Suprapubic skin (tissue), 4 donors: ENCODE measurements around the gene KRT33B. TPM values are rescaled to one million over a fixed set of nuclear protein-coding genes. Genes with fewer than 3 reads are reported as not detected.

ENCODE experiments used
- DNase-seq, 2 donors: peaks; one replicate each; pipeline ENCODE4 v3.0.0-alpha.2; 2019; ENCODE audit warnings: low spot score in 2 of 2
- H3K27ac ChIP-seq: fragments of 200-600 bp; sonication (generic); one replicate; pipeline ENCODE4 v1.5.1; 2019
- H3K27me3 ChIP-seq: fragments of 200-600 bp; sonication (generic); one replicate; pipeline ENCODE4 v1.5.1; 2019
- H3K36me3 ChIP-seq: fragments of 200-600 bp; sonication (generic); one replicate; pipeline ENCODE4 v1.5.1; 2019
- H3K4me1 ChIP-seq: fragments of 200-600 bp; sonication (generic); one replicate; pipeline ENCODE4 v1.5.1; 2019
- H3K4me3 ChIP-seq: fragments of 200-600 bp; sonication (generic); one replicate; pipeline ENCODE4 v1.5.1; 2019; ENCODE audit warnings: mild to moderate bottlenecking
- H3K9me3 ChIP-seq: fragments of 200-600 bp; sonication (generic); one replicate; pipeline ENCODE4 v1.5.1; 2019
- CTCF ChIP-seq, 2 donors: fragments of 200-600 bp in 1 of 2; fragments of 450-650 bp in 1 of 2; sonication (generic) in 1 of 2; IDR thresholded peaks; one replicate each; pipeline ENCODE4 v1.5.1; 2016 to 2019; ENCODE audit warnings: antibody characterized with exemption in 2 of 2, mild to moderate bottlenecking in 1 of 2, moderate library complexity in 1 of 2
- EP300 ChIP-seq: sonication (generic); formaldehyde crosslinking; IDR thresholded peaks from one replicate; pipeline ENCODE4 v1.6.1; 2017; ENCODE audit warnings: antibody characterized with exemption
- POLR2A ChIP-seq, 2 donors: fragments of 450-650 bp; IDR thresholded peaks; one replicate each; pipeline ENCODE4 v1.6.1; 2017; ENCODE audit warnings: antibody characterized with exemption in 2 of 2, mild to moderate bottlenecking in 2 of 2, moderate library complexity in 2 of 2
- POLR2AphosphoS5 ChIP-seq, 3 donors: sonication (generic); formaldehyde crosslinking; IDR thresholded peaks; one replicate each; pipeline ENCODE4 v1.6.1; 2017; ENCODE audit warnings: antibody characterized with exemption in 3 of 3
- WGBS: methylation state at CpG from one replicate; pipeline ENCODE4 v1.1.5; 2018; 5-methylcytosine and 5-hydroxymethylcytosine counted together
- total RNA-seq, 4 donors: library from RNA; depleted of rRNA; stranded (reverse); fragments of >200 nt; gene quantifications; one replicate each; pipeline ENCODE4 v1.1.0, GENCODE V29; 2016

KRT33B gene
- total RNA-seq, 4 donors from 2014 or later: 10.7 to 194 (median 27.9) TPM; not detected in 1

GRCh38 chr17:41326173-41327145 lies 43.2 kb downstream of the KRT33B start:
- H3K4me1 ChIP-seq: peaks cover 4% of the 10 kb centered on the region
- H3K4me3 ChIP-seq: no peak overlapping the region
- 83% methylated on average over 6 of the region's 18 CpGs for WGBS
- H3K9me3 ChIP-seq: no peaks in the 10 kb centered on the region
- TF ChIP-seq POLR2A (IDR thresholded peaks at IDR 0.05): no peak
- no peak for TF ChIP-seq EP300
- TF ChIP-seq POLR2AphosphoS5 (IDR thresholded peaks at IDR 0.05): no peak
- TF ChIP-seq CTCF (IDR thresholded peaks at IDR 0.05): no peak
- no peaks in the 10 kb centered on the region for H3K36me3 ChIP-seq
- H3K27me3 ChIP-seq: no peaks in the 10 kb centered on the region
- no peak for DNase-seq
- no peak overlapping the region for H3K27ac ChIP-seq

DNA sequence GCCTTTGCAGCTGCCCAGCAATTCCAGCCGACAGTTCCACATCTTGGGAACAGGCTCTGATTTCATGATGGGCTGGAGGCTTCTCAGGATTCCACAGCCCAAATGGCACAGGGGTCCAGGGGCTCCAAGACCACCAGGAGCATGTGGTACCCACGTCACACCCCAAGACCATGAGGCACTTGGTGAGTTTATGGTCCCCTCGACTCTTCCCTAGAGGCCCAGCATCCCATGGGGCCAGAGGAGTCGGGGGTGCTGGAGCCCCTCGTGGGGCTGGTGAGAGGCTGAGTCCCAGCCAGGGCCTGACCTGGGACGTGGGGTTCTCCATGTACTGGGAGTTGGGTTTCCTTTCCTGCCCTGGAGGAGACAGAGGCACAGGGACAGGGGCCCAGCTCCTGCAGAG lies 44.0 kb downstream of the KRT33B start:
- Histone ChIP-seq H3K4me3 (no peak overlapping the region), H3K27ac (no peak overlapping the region), H3K27me3 (no peaks in the 10 kb centered on the region), H3K36me3 (no peaks in the 10 kb centered on the region), H3K9me3 (no peaks in the 10 kb centered on the region), H3K4me1 (peaks cover 4% of the 10 kb centered on the region)
- no peak for DNase-seq
- WGBS: 94% methylated on average over 3 of the region's 6 CpGs
- no peak for TF ChIP-seq POLR2AphosphoS5 (IDR thresholded peaks at IDR 0.05)
- TF ChIP-seq CTCF (IDR thresholded peaks at IDR 0.05): no peak
- TF ChIP-seq POLR2A (IDR thresholded peaks at IDR 0.05): no peak
- no peak for TF ChIP-seq EP300

DNA sequence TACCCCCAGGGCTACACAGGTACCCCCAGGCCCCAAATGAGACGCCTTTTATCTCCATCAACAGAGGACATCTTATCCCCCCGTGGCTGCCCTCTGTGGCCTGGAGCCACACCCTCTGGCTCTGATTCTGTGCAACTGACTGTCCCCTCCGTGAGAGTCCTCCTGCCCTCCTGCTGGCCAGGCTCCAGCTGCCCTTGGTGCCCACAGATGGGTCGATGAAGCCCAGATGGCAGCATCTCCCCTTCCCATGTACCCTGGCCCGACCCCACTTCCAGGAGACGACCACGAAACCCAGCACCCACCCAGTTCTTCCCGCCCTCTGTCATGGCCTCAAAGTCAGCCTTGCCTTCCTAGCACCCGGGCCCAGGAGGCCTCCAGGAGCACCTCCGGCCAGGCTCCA lies 44.5 kb downstream of the KRT33B start:
- H3K36me3 ChIP-seq: no peaks in the 10 kb centered on the region
- H3K4me3 ChIP-seq: no peak overlapping the region
- peaks cover 4% of the 10 kb centered on the region for H3K4me1 ChIP-seq
- WGBS: 88% methylated on average over 6 of the region's 10 CpGs
- TF ChIP-seq POLR2A (IDR thresholded peaks at IDR 0.05) (no peak), EP300 (no peak), POLR2AphosphoS5 (IDR thresholded peaks at IDR 0.05) (no peak), CTCF (IDR thresholded peaks at IDR 0.05) (no peak)
- H3K27ac ChIP-seq: no peak overlapping the region
- no peaks in the 10 kb centered on the region for H3K27me3 ChIP-seq
- no peak for DNase-seq
- no peaks in the 10 kb centered on the region for H3K9me3 ChIP-seq

GRCh38 chr17:41324180-41325075 lies 45.2 kb downstream of the KRT33B start:
- peaks cover 4% of the 10 kb centered on the region for H3K4me1 ChIP-seq
- 71% methylated on average over 15 of the region's 16 CpGs for WGBS
- no peak overlapping the region for H3K27ac ChIP-seq
- peak in 1 of 2 donors; percentile 21 for TF ChIP-seq CTCF (IDR thresholded peaks at IDR 0.05)
- no peak for TF ChIP-seq POLR2AphosphoS5 (IDR thresholded peaks at IDR 0.05)
- H3K36me3 ChIP-seq: no peaks in the 10 kb centered on the region
- H3K9me3 ChIP-seq: no peaks in the 10 kb centered on the region
- DNase-seq: no peak
- H3K27me3 ChIP-seq: no peaks in the 10 kb centered on the region
- no peak overlapping the region for H3K4me3 ChIP-seq
